ENCODE measurements around the gene CCDC30. TPM values are rescaled to one million over a fixed set of nuclear protein-coding genes. Genes with fewer than 3 reads are reported as not detected.

Gene CCDC30
- polyA plus RNA-seq, 1 donor (not counting 4 experiments of a cell fraction or from before 2014, with no cell fraction given) = 0.35 TPM

GRCh38 chr1:42686418-42686817, 223.3 kb downstream of the CCDC30 start:
- H3K27me3 ChIP-seq (ENCODE audit: control insufficient read depth, extremely low read depth, insufficient read depth, low read length) = no peaks in the 10 kb centered on the region
- peak overlapping the region in 2 of 3 experiments; percentile 24 to 26 for H3K4me3 ChIP-seq (ENCODE audit: control insufficient read depth in 2 of 3, extremely low read depth in 1 of 3, insufficient read depth in 2 of 3, low read depth in 1 of 3, low read length in 3 of 3)
- H3K27ac ChIP-seq (ENCODE audit: control insufficient read depth, insufficient read depth, low read length) = no peak overlapping the region
- H3K36me3 ChIP-seq (ENCODE audit: control insufficient read depth in 2 of 2, extremely low read depth in 1 of 2, insufficient read depth in 2 of 2, low read length in 2 of 2) = peaks cover 2 to 32% of the 10 kb centered on the region in 2 experiments
- H3K79me2 ChIP-seq (ENCODE audit: control insufficient read depth, insufficient read depth, low read length) = peaks cover 93% of the 10 kb centered on the region
- dilution Hi-C loops (cut with MboI; ENCODE audit: extremely low pct_ligation_motif_present, low sequenced_read_pairs) = no loop called here
- H2AFZ ChIP-seq (ENCODE audit: control insufficient read depth, low read length) = no peak overlapping the region
- FAIRE-seq = no peak
- no peak for TF ChIP-seq EZH2 (IDR thresholded peaks at IDR 0.05; ENCODE audit: low read length)
- TF ChIP-seq, protein P1, sequence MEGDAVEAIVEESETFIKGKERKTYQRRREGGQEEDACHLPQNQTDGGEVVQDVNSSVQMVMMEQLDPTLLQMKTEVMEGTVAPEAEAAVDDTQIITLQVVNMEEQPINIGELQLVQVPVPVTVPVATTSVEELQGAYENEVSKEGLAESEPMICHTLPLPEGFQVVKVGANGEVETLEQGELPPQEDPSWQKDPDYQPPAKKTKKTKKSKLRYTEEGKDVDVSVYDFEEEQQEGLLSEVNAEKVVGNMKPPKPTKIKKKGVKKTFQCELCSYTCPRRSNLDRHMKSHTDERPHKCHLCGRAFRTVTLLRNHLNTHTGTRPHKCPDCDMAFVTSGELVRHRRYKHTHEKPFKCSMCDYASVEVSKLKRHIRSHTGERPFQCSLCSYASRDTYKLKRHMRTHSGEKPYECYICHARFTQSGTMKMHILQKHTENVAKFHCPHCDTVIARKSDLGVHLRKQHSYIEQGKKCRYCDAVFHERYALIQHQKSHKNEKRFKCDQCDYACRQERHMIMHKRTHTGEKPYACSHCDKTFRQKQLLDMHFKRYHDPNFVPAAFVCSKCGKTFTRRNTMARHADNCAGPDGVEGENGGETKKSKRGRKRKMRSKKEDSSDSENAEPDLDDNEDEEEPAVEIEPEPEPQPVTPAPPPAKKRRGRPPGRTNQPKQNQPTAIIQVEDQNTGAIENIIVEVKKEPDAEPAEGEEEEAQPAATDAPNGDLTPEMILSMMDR (optimal IDR thresholded peaks at IDR 0.05 in 1 of 3, IDR thresholded peaks at IDR 0.05 in 1 of 3, conservative IDR thresholded peaks at IDR 0.05 in 1 of 3; ENCODE audit: extremely low read depth in 1 of 3, insufficient read depth in 2 of 3, low read length in 3 of 3) = no peak
- H3K9me1 ChIP-seq (ENCODE audit: control insufficient read depth, extremely low read depth, insufficient read depth, low read length) = peaks cover 6% of the 10 kb centered on the region
- no peak for DNase-seq (ENCODE audit: low read depth, low spot score)
- H3K9me3 ChIP-seq (ENCODE audit: control insufficient read depth, low read depth, low read length) = no peaks in the 10 kb centered on the region
- H4K20me1 ChIP-seq (ENCODE audit: control insufficient read depth, extremely low read depth, insufficient read depth, low read length) = peaks cover 63% of the 10 kb centered on the region
- no peak overlapping the region for H3K9ac ChIP-seq (ENCODE audit: control insufficient read depth, extremely low read depth, insufficient read depth, low read length)
- H3K4me1 ChIP-seq (ENCODE audit: control insufficient read depth, extremely low read depth, insufficient read depth, low read length) = peaks cover 69% of the 10 kb centered on the region
- H3K4me2 ChIP-seq (ENCODE audit: control insufficient read depth, extremely low read depth, insufficient read depth, low read depth, low read length) = peak overlapping the region; percentile 99

- peaks cover 100% of the 10 kb centered on the region for H3K79me2 ChIP-seq (ENCODE audit: control insufficient read depth, insufficient read depth, low read length)
- peaks cover 75% of the 10 kb centered on the region for H3K4me1 ChIP-seq (ENCODE audit: control insufficient read depth, extremely low read depth, insufficient read depth, low read length)
- FAIRE-seq = peak; percentile 67
- no peak overlapping the region for H3K9ac ChIP-seq (ENCODE audit: control insufficient read depth, extremely low read depth, insufficient read depth, low read length)
- dilution Hi-C loops (cut with MboI; ENCODE audit: extremely low pct_ligation_motif_present, low sequenced_read_pairs) = no loop called here
- DNase-seq (ENCODE audit: low read depth, low spot score) = no peak
- TF ChIP-seq, protein P1 (optimal IDR thresholded peaks at IDR 0.05 in 1 of 3, IDR thresholded peaks at IDR 0.05 in 1 of 3, conservative IDR thresholded peaks at IDR 0.05 in 1 of 3; ENCODE audit: extremely low read depth in 1 of 3, insufficient read depth in 2 of 3, low read length in 3 of 3) = no peak
- TF ChIP-seq EZH2 (IDR thresholded peaks at IDR 0.05; ENCODE audit: low read length) = no peak
- H3K4me2 ChIP-seq (ENCODE audit: control insufficient read depth, extremely low read depth, insufficient read depth, low read depth, low read length) = peak overlapping the region; percentile 61
- peaks cover 71% of the 10 kb centered on the region for H4K20me1 ChIP-seq (ENCODE audit: control insufficient read depth, extremely low read depth, insufficient read depth, low read length)
- peaks cover 6% of the 10 kb centered on the region for H3K9me1 ChIP-seq (ENCODE audit: control insufficient read depth, extremely low read depth, insufficient read depth, low read length)
- no peak overlapping the region for H2AFZ ChIP-seq (ENCODE audit: control insufficient read depth, low read length)
- no peak overlapping the region for H3K27ac ChIP-seq (ENCODE audit: control insufficient read depth, insufficient read depth, low read length)
- no peaks in the 10 kb centered on the region for H3K27me3 ChIP-seq (ENCODE audit: control insufficient read depth, extremely low read depth, insufficient read depth, low read length)
- peaks cover 3 to 35% of the 10 kb centered on the region in 2 experiments for H3K36me3 ChIP-seq (ENCODE audit: control insufficient read depth in 2 of 2, extremely low read depth in 1 of 2, insufficient read depth in 2 of 2, low read length in 2 of 2)
- peak overlapping the region in 1 of 3 experiments; percentile 6 for H3K4me3 ChIP-seq (ENCODE audit: control insufficient read depth in 2 of 3, extremely low read depth in 1 of 3, insufficient read depth in 2 of 3, low read depth in 1 of 3, low read length in 3 of 3)
- H3K9me3 ChIP-seq (ENCODE audit: control insufficient read depth, low read depth, low read length) = no peaks in the 10 kb centered on the region
Measured at GRCh38 chr1:42689912-42690311, 226.8 kb downstream of the CCDC30 start.

All from keratinocyte (primary cell).